Measurements from ENCODE around the gene CASTOR1.

The CASTOR1 gene

GRCh38 chr22:30308518-30309230, 19.4 kb upstream of the CASTOR1 start:
- Histone ChIP-seq H3K9me3 (no peaks in the 10 kb centered on the region), H3K27me3 (no peaks in the 10 kb centered on the region), H3K4me1 (no peaks in the 10 kb centered on the region; the same call in 1 of the 2 replicates), H3K4me3 (ENCODE audit: low read depth, low read length) (no peak overlapping the region), H3K36me3 (no peaks in the 10 kb centered on the region)
- no peak for DNase-seq
- TF ChIP-seq CTCF (IDR thresholded peaks at IDR 0.05; ENCODE audit: low read depth, low read length), result no peak

GRCh38 chr22:30308093-30308492, 18.8 kb upstream of the CASTOR1 start:
- Histone ChIP-seq H3K4me3 (ENCODE audit: low read depth, low read length) (no peak overlapping the region), H3K36me3 (no peaks in the 10 kb centered on the region), H3K27me3 (no peaks in the 10 kb centered on the region), H3K9me3 (no peaks in the 10 kb centered on the region), H3K4me1 (no peaks in the 10 kb centered on the region; the same call in 1 of the 2 replicates)
- DNase-seq, result no peak
- no peak for TF ChIP-seq CTCF (IDR thresholded peaks at IDR 0.05; ENCODE audit: low read depth, low read length)

- H3K9me3 ChIP-seq, result no peaks in the 10 kb centered on the region
- no peaks in the 10 kb centered on the region for H3K36me3 ChIP-seq
- no peaks in the 10 kb centered on the region for H3K27me3 ChIP-seq
- H3K4me3 ChIP-seq (ENCODE audit: low read depth, low read length), result no peak overlapping the region
- no peak for TF ChIP-seq CTCF (IDR thresholded peaks at IDR 0.05; ENCODE audit: low read depth, low read length)
- no peak for DNase-seq
- no peaks in the 10 kb centered on the region; the same call in 1 of the 2 replicates for H3K4me1 ChIP-seq
These were observed 17.8 kb upstream of the CASTOR1 start for GRCh38 chr22:30307041-30307574.

- Histone ChIP-seq H3K9me3 (no peaks in the 10 kb centered on the region), H3K27me3 (no peaks in the 10 kb centered on the region), H3K4me3 (ENCODE audit: low read depth, low read length) (no peak overlapping the region), H3K36me3 (no peaks in the 10 kb centered on the region), H3K4me1 (no peaks in the 10 kb centered on the region; the same call in 1 of the 2 replicates)
- no peak for DNase-seq
- TF ChIP-seq CTCF (IDR thresholded peaks at IDR 0.05; ENCODE audit: low read depth, low read length), result no peak
These were observed 17.3 kb upstream of the CASTOR1 start for GRCh38 chr22:30306627-30307011.

- Histone ChIP-seq H3K4me3 (ENCODE audit: low read depth, low read length) (no peak overlapping the region), H3K9me3 (no peaks in the 10 kb centered on the region), H3K4me1 (no peaks in the 10 kb centered on the region; the same call in 1 of the 2 replicates), H3K36me3 (no peaks in the 10 kb centered on the region), H3K27me3 (no peaks in the 10 kb centered on the region)
- DNase-seq, result no peak
- TF ChIP-seq CTCF (IDR thresholded peaks at IDR 0.05; ENCODE audit: low read depth, low read length), result no peak
These were observed 16.8 kb upstream of the CASTOR1 start for GRCh38 chr22:30305906-30306626.

DNA sequence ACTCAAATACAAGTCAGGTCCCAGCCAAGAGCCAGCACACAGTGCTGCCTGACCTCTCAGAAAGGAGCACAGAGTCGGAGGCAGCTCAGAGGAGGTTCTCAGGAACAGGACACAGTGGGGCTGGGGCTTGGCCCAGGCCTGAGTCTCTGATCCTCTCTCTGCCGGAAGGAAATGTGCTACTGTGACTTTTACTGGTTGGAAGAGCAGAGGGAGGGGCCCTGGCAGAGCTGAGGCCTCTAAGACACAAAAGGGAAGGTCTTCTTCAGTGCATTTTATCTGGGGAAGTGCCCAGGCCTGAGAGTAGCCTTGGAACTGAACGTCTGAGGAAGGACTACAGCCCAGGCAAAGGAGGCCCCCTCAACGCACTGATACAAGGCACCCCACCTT, 16.2 kb upstream of the CASTOR1 start:
- no peaks in the 10 kb centered on the region; the same call in 1 of the 2 replicates for H3K4me1 ChIP-seq
- H3K36me3 ChIP-seq, result no peaks in the 10 kb centered on the region
- H3K27me3 ChIP-seq, result no peaks in the 10 kb centered on the region
- TF ChIP-seq CTCF (IDR thresholded peaks at IDR 0.05; ENCODE audit: low read depth, low read length), result no peak
- DNase-seq, result no peak
- no peak overlapping the region for H3K4me3 ChIP-seq (ENCODE audit: low read depth, low read length)
- no peaks in the 10 kb centered on the region for H3K9me3 ChIP-seq

All from BE2C (cell line).